Measurements from ENCODE around the gene DGCR6L. TPM values are rescaled to one million over a fixed set of nuclear protein-coding genes. Genes with fewer than 3 reads are reported as not detected.
"Not testable (repeated sequence)": the region's sequence is repeated elsewhere in the genome, so short reads cannot be mapped to it uniquely, and the experiment has no call there.

DGCR6L gene
- total RNA-seq, 1 donor from 2014 or later: 45.2 TPM

DNA sequence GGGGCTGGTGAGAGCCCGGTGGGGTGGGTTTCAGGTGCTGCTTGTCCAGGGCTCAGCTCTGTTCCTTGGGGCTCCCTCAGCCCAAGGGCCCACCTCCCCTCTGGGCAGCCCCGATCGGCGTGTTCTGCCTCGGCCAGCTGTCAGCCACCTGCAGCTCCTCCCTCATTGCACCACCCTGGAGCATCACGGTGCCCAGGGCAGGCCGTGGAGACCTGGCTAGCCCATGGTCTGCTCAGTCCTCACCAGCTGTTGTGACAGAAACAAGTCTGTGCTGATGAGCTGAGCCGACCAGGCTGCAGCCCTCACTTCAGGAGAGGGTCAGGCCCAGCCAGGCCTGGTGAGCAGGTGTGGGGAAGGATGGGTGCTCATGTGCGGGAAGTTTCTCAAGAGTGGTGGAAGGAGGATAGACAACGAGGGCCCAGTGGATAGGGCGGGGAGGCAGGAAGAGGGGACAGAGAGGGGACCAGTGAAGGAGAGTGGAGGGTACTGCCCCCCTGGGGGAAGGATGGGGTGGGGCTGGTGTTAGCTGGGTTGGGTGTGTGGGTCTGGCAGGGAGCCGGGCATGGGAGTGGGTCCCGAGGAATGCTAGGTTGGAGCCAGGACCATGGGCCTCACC, 35.3 kb downstream of the DGCR6L start:
- Histone ChIP-seq H3K4me3 (no peak overlapping the region), H3K9me3 (replicated peaks) (no peaks in the 10 kb centered on the region), H3K4me1 (no peaks in the 10 kb centered on the region), H3K36me3 (no peaks in the 10 kb centered on the region), H3K27me3 (ENCODE audit: low read depth) (peaks cover 12% of the 10 kb centered on the region), H3K27ac (replicated peaks) (no peak overlapping the region)
- intact Hi-C loops (cut with micrococcal nuclease): loop anchor here (5.0 kb wide), 1 partner anchor 127 kb away; no protein-coding TSS in a partner anchor
- TF ChIP-seq, protein P1, sequence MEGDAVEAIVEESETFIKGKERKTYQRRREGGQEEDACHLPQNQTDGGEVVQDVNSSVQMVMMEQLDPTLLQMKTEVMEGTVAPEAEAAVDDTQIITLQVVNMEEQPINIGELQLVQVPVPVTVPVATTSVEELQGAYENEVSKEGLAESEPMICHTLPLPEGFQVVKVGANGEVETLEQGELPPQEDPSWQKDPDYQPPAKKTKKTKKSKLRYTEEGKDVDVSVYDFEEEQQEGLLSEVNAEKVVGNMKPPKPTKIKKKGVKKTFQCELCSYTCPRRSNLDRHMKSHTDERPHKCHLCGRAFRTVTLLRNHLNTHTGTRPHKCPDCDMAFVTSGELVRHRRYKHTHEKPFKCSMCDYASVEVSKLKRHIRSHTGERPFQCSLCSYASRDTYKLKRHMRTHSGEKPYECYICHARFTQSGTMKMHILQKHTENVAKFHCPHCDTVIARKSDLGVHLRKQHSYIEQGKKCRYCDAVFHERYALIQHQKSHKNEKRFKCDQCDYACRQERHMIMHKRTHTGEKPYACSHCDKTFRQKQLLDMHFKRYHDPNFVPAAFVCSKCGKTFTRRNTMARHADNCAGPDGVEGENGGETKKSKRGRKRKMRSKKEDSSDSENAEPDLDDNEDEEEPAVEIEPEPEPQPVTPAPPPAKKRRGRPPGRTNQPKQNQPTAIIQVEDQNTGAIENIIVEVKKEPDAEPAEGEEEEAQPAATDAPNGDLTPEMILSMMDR (IDR thresholded peaks at IDR 0.05; ENCODE audit: borderline replicate concordance): no peak
- no peak for DNase-seq

DNA sequence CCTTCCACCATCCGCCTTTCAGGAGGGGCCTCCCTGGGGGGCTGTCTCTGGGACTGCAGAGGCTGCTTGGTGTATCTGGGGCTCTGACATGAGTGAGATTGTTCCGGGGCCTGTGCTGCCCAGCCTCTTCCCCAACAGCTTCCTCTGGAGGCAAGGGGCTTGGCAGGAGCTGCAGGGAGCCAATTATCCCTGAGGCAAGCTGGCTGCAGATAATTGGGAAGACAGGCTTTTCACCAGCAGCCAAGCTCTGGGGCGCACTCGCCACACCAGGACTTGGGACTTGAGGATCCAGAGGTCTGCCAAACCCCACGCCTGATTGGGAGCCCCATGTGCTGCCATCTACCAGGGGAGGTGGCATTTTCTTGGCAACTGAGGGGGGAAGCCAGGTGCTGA, 36.2 kb downstream of the DGCR6L start:
- Histone ChIP-seq H3K9me3 (replicated peaks) (no peaks in the 10 kb centered on the region), H3K27me3 (ENCODE audit: low read depth) (peaks cover 5% of the 10 kb centered on the region), H3K4me3 (no peak overlapping the region), H3K36me3 (no peaks in the 10 kb centered on the region), H3K27ac (replicated peaks) (no peak overlapping the region), H3K4me1 (no peaks in the 10 kb centered on the region)
- intact Hi-C loops (cut with micrococcal nuclease): no loop called here
- TF ChIP-seq, protein P1 (IDR thresholded peaks at IDR 0.05; ENCODE audit: borderline replicate concordance): no peak
- DNase-seq: no peak

DNA sequence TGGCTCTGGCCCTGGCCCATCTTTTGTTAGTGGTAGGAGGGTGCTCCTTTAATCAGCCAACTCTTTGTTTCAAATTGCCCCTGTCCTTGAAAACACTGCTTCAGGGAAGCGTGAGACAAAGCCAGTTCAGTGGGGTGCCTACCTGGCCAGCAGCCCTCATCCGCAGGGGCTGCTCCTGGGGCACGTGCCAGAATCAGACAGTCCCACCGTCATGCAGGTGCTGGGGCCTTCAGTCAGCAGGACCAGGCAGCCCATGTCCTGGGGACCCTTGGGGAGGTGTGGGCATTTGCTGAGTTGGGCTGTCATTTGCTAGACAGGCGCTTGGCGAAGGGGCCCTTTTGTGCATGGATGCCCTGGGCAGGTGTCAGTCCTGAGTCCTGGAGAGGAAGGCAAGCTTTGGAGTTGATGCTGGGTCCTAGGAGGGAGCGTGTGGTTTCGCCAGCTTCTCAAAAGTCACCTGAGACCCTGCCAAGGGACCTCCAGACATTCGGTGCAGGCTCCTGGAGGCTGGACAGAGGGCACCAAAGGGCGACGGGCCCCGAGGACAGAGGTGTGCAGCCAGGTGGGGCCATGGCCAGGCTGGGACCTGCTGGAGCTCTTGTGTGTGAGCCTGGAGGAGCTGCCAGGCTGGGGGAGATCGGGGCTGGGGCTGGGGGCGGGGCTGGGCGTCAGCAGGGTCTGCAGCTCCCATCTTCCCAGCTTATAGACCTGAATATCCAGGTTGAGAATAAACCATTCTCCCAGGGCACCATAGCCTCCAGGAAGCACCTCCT, 36.8 kb downstream of the DGCR6L start:
- intact Hi-C loops (cut with micrococcal nuclease): no loop called here
- H3K36me3 ChIP-seq: no peaks in the 10 kb centered on the region
- no peaks in the 10 kb centered on the region for H3K9me3 ChIP-seq (replicated peaks)
- no peaks in the 10 kb centered on the region for H3K27me3 ChIP-seq (ENCODE audit: low read depth)
- no peak for DNase-seq
- no peak overlapping the region for H3K27ac ChIP-seq (replicated peaks)
- H3K4me3 ChIP-seq: no peak overlapping the region
- no peaks in the 10 kb centered on the region for H3K4me1 ChIP-seq
- TF ChIP-seq, protein P1 (IDR thresholded peaks at IDR 0.05; ENCODE audit: borderline replicate concordance): no peak

DNA sequence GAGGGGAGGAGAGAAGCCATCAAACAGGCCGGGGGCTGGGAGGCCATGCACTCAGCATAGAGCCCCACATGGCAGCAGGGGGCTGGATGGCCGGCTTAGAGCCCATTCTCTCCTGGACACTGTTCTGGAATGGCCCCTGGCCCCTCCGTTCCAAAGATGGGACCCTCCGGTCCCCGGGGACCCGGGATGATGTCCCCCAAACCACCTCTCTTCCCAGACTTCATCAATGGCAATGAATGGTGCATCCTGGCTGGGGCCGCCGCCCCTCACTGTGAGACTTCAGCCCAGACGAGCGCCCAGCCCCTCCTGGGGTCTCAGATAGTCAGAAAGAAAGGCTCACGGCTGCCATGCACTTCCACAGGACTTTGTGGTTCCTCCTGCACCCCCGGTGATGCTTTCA, 38.0 kb downstream of the DGCR6L start:
- intact Hi-C loops (cut with micrococcal nuclease): no loop called here
- Histone ChIP-seq H3K4me1 (no peaks in the 10 kb centered on the region), H3K9me3 (replicated peaks) (no peaks in the 10 kb centered on the region), H3K36me3 (no peaks in the 10 kb centered on the region), H3K27me3 (ENCODE audit: low read depth) (no peaks in the 10 kb centered on the region), H3K4me3 (no peak overlapping the region), H3K27ac (replicated peaks) (no peak overlapping the region)
- TF ChIP-seq, protein P1 (IDR thresholded peaks at IDR 0.05; ENCODE audit: borderline replicate concordance): no peak
- no peak for DNase-seq

- H3K36me3 ChIP-seq; H3K9me3 ChIP-seq (replicated peaks); H3K4me1 ChIP-seq; H3K27ac ChIP-seq (replicated peaks); H3K4me3 ChIP-seq; DNase-seq; H3K27me3 ChIP-seq (ENCODE audit: low read depth); intact Hi-C loops (cut with micrococcal nuclease): not testable (repeated sequence)
These were observed 38.4 kb downstream of the DGCR6L start for GRCh38 chr22:20281473-20281872.

GRCh38 chr22:20280866-20281265, 39.0 kb downstream of the DGCR6L start:
- Histone ChIP-seq H3K4me1 (no peaks in the 10 kb centered on the region), H3K4me3 (no peak overlapping the region), H3K27me3 (ENCODE audit: low read depth) (no peaks in the 10 kb centered on the region), H3K27ac (replicated peaks) (no peak overlapping the region), H3K9me3 (replicated peaks) (no peaks in the 10 kb centered on the region), H3K36me3 (no peaks in the 10 kb centered on the region)
- TF ChIP-seq, protein P1 (IDR thresholded peaks at IDR 0.05; ENCODE audit: borderline replicate concordance): no peak
- no peak for DNase-seq
- intact Hi-C loops (cut with micrococcal nuclease): no loop called here

GRCh38 chr22:20280163-20280562, 39.7 kb downstream of the DGCR6L start:
- intact Hi-C loops (cut with micrococcal nuclease); H3K27ac ChIP-seq (replicated peaks); H3K4me1 ChIP-seq; H3K4me3 ChIP-seq; H3K36me3 ChIP-seq; H3K27me3 ChIP-seq (ENCODE audit: low read depth); H3K9me3 ChIP-seq (replicated peaks); DNase-seq: not testable (repeated sequence)

Measured in left ventricle myocardium inferior (tissue), 1 donor.